ENCODE measurements around the gene ERGIC3.

DNA sequence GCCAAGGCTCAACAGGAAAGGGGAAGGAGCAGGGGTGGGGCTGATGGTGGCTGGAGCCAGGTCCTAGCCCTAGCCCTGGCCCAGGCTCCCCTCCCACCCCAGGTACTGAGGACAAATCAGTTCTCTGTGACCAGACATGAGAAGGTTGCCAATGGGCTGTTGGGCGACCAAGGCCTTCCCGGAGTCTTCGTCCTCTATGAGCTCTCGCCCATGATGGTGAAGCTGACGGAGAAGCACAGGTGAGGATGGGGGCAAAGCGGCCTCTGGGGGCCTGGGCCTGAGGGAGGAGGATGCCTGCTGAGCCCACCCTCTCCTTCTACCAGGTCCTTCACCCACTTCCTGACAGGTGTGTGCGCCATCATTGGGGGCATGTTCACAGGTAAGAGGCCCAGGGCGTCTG lies 15.0 kb downstream of the ERGIC3 start:
- TF ChIP-seq, protein P1, sequence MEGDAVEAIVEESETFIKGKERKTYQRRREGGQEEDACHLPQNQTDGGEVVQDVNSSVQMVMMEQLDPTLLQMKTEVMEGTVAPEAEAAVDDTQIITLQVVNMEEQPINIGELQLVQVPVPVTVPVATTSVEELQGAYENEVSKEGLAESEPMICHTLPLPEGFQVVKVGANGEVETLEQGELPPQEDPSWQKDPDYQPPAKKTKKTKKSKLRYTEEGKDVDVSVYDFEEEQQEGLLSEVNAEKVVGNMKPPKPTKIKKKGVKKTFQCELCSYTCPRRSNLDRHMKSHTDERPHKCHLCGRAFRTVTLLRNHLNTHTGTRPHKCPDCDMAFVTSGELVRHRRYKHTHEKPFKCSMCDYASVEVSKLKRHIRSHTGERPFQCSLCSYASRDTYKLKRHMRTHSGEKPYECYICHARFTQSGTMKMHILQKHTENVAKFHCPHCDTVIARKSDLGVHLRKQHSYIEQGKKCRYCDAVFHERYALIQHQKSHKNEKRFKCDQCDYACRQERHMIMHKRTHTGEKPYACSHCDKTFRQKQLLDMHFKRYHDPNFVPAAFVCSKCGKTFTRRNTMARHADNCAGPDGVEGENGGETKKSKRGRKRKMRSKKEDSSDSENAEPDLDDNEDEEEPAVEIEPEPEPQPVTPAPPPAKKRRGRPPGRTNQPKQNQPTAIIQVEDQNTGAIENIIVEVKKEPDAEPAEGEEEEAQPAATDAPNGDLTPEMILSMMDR (IDR thresholded peaks at IDR 0.05): no peak
- no peak for TF ChIP-seq POLR2A (IDR thresholded peaks at IDR 0.05)

Data from heart left ventricle (tissue), 13 donors.